Calu3 (cell line): ENCODE data around the gene UROC1. TPM values are rescaled to one million over a fixed set of nuclear protein-coding genes. Genes with fewer than 3 reads are reported as not detected.

Experiments
- BruUV-seq: library from RNA; stranded (reverse); fragments of 400-500 nt; replicated peaks from 2 replicates; lab custom pipeline; 2021; lab: Mats Ljungman, UMichigan
- CTCF ChIA-PET: fragments of 300-600 bp; sonication (Branson Sonifier 250); formaldehyde crosslinking; loops from one replicate; lab custom pipeline; 2022; ENCODE audit warnings: antibody characterized with exemption; lab: Charles Lee
- DNase-seq: peaks from one replicate; pipeline ENCODE4 v3.0.0; 2022
- H3K27ac Mint-ChIP-seq: one replicate; pipeline ENCODE4 v1.8.0; 2022; ENCODE audit warnings: mixed read lengths; ENCODE audit not compliant: unreplicated experiment
- H3K27me3 Mint-ChIP-seq: one replicate; pipeline ENCODE4 v1.8.0; 2022; ENCODE audit warnings: mixed read lengths; ENCODE audit not compliant: unreplicated experiment
- H3K36me3 Mint-ChIP-seq: one replicate; pipeline ENCODE4 v1.8.0; 2022; ENCODE audit warnings: mild to moderate bottlenecking, moderate library complexity, mixed read lengths; ENCODE audit not compliant: insufficient read depth, unreplicated experiment
- H3K4me1 Mint-ChIP-seq: one replicate; pipeline ENCODE4 v1.8.0; 2022; ENCODE audit warnings: mild to moderate bottlenecking, low read depth, mixed read lengths; ENCODE audit not compliant: unreplicated experiment
- H3K4me3 Mint-ChIP-seq: one replicate; pipeline ENCODE4 v1.8.0; 2022; ENCODE audit warnings: mild to moderate bottlenecking, low read depth, moderate library complexity, mixed read lengths; ENCODE audit not compliant: unreplicated experiment
- H3K9me3 Mint-ChIP-seq: one replicate; pipeline ENCODE4 v1.8.0; 2022; ENCODE audit warnings: low read depth, mixed read lengths; ENCODE audit not compliant: unreplicated experiment
- CTCF ChIP-seq: fragments of 200-600 bp; IDR thresholded peaks from one replicate; pipeline ENCODE4 v1.8.0; 2022; ENCODE audit warnings: antibody characterized with exemption; ENCODE audit not compliant: unreplicated experiment
- intact Hi-C: fragments of 100-400 bp; cut with micrococcal nuclease; formaldehyde crosslinking; loops from one replicate; pipeline ENCODE4 v1.10.0; 2022; ENCODE audit not compliant: unreplicated experiment
- total RNA-seq: library from RNA; stranded (reverse); gene quantifications from 2 replicates; pipeline ENCODE4 v1.2.3, GENCODE V29; 2022

The UROC1 gene
- total RNA-seq, 1 experiment from 2014 or later: not detected

- CTCF ChIA-PET: no interaction called here
- Mint-ChIP-seq H3K36me3 (peaks cover 36% of the 10 kb centered on the region), H3K27ac (no peak overlapping the region), H3K27me3 (no peaks in the 10 kb centered on the region), H3K9me3 (no peaks in the 10 kb centered on the region), H3K4me1 (no peaks in the 10 kb centered on the region), H3K4me3 (no peak overlapping the region)
- no peak for DNase-seq
- BruUV-seq: no TSS peak
- no peak for TF ChIP-seq CTCF
- intact Hi-C loops: no loop called here
These were observed 79.4 kb downstream of the UROC1 start for GRCh38 chr3:126438186-126438585.

- peaks cover 35% of the 10 kb centered on the region for H3K36me3 Mint-ChIP-seq
- no peak for TF ChIP-seq CTCF
- CTCF ChIA-PET: no interaction called here
- no peak for DNase-seq
- no peaks in the 10 kb centered on the region for H3K4me1 Mint-ChIP-seq
- H3K9me3 Mint-ChIP-seq: no peaks in the 10 kb centered on the region
- H3K27ac Mint-ChIP-seq: no peak overlapping the region
- BruUV-seq: no TSS peak
- intact Hi-C loops: no loop called here
- H3K27me3 Mint-ChIP-seq: no peaks in the 10 kb centered on the region
- H3K4me3 Mint-ChIP-seq: no peak overlapping the region
These were observed 80.5 kb downstream of the UROC1 start for GRCh38 chr3:126436826-126437717.

GRCh38 chr3:126435456-126436315 lies 81.9 kb downstream of the UROC1 start:
- intact Hi-C loops: no loop called here
- no peaks in the 10 kb centered on the region for H3K9me3 Mint-ChIP-seq
- CTCF ChIA-PET: no interaction called here
- H3K27me3 Mint-ChIP-seq: no peaks in the 10 kb centered on the region
- H3K4me3 Mint-ChIP-seq: no peak overlapping the region
- BruUV-seq: no TSS peak
- TF ChIP-seq CTCF: no peak
- H3K4me1 Mint-ChIP-seq: no peaks in the 10 kb centered on the region
- DNase-seq: no peak
- H3K36me3 Mint-ChIP-seq: peaks cover 24% of the 10 kb centered on the region
- H3K27ac Mint-ChIP-seq: no peak overlapping the region

DNA sequence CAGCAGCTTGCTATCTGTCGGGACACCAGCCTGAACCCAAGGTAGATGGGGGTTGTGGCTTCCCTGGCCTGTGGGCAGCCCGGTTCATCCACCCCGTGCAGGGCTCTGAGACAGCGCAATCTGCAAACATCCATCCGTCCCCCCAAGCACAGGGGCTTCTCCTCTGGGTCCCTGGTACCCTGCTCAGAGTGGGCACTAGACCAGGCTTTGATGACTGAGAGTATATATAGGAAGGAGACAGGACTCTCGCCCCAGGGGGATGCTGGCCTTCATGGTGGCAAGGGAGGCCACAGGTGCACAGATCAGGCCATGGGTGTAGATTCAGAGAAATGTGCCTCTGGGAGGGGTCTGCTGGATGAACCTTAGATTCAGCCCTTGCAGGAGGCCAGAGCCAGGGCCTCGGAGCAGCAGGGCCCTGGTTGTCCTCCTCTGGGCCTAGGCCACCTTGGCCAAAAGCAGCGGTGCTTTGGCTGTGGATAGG lies 82.6 kb downstream of the UROC1 start:
- H3K9me3 Mint-ChIP-seq: no peaks in the 10 kb centered on the region
- CTCF ChIA-PET: interaction anchor here (0.6 kb wide), 1 partner anchor 1022 kb away, joined by 4 read pairs; no protein-coding TSS in a partner anchor
- peaks cover 17% of the 10 kb centered on the region for H3K36me3 Mint-ChIP-seq
- no peaks in the 10 kb centered on the region for H3K4me1 Mint-ChIP-seq
- H3K27ac Mint-ChIP-seq: no peak overlapping the region
- BruUV-seq: no TSS peak
- TF ChIP-seq CTCF: no peak
- no peak overlapping the region for H3K4me3 Mint-ChIP-seq
- DNase-seq: no peak
- intact Hi-C loops: no loop called here
- no peaks in the 10 kb centered on the region for H3K27me3 Mint-ChIP-seq
